H54 (cell line): ENCODE data around the gene DDX18.

Source experiments
- DNase-seq: peaks from one replicate; pipeline ENCODE4 v3.0.0; 2011; ENCODE audit warnings: low spot score, mixed read lengths; ENCODE audit not compliant: insufficient read length
- FAIRE-seq: peaks from 3 replicates; lab custom pipeline; 2011; peaks lifted over from hg19 to GRCh38; lab: Jason Lieb, UNC
- POLR2A ChIP-seq: IDR thresholded peaks from 2 replicates; pipeline ENCODE4 v1.6.1; 2011; ENCODE audit warnings: low read depth, mild to moderate bottlenecking, low read length

The DDX18 gene

GRCh38 chr2:117853873-117854272, 39.4 kb downstream of the DDX18 start:
- no peak for TF ChIP-seq POLR2A
- FAIRE-seq: no peak
- no peak for DNase-seq

GRCh38 chr2:117854610-117855009, 40.1 kb downstream of the DDX18 start:
- FAIRE-seq: no peak
- TF ChIP-seq POLR2A: no peak

GRCh38 chr2:117855886-117856285, 41.4 kb downstream of the DDX18 start:
- DNase-seq (no peak), FAIRE-seq (no peak)
- TF ChIP-seq POLR2A: no peak

More at GRCh38 chr2:117854610-117855009, 40.1 kb downstream of the DDX18 start:
- no peak for DNase-seq

GRCh38 chr2:117856415-117857210, 42.1 kb downstream of the DDX18 start:
- DNase-seq (peak; percentile 84), FAIRE-seq (peak; percentile 98)
- TF ChIP-seq POLR2A: no peak

GRCh38 chr2:117858336-117858735, 43.8 kb downstream of the DDX18 start:
- TF ChIP-seq POLR2A: no peak
- DNase-seq (no peak), FAIRE-seq (no peak)

- DNase-seq (no peak), FAIRE-seq (no peak)
- no peak for TF ChIP-seq POLR2A
These were observed 44.5 kb downstream of the DDX18 start for GRCh38 chr2:117858892-117859531.

- TF ChIP-seq POLR2A: no peak
- FAIRE-seq: no peak
- DNase-seq: no peak
These were observed 45.0 kb downstream of the DDX18 start for GRCh38 chr2:117859532-117859911.

- no peak for TF ChIP-seq POLR2A
- FAIRE-seq (no peak), DNase-seq (no peak)
These were observed 45.6 kb downstream of the DDX18 start for GRCh38 chr2:117859924-117860647.

GRCh38 chr2:117862459-117862858, 48.0 kb downstream of the DDX18 start:
- FAIRE-seq (no peak), DNase-seq (no peak)
- TF ChIP-seq POLR2A: no peak

GRCh38 chr2:117875786-117876185, 61.3 kb downstream of the DDX18 start:
- no peak for TF ChIP-seq POLR2A
- FAIRE-seq (no peak), DNase-seq (no peak)

- FAIRE-seq (no peak), DNase-seq (no peak)
- TF ChIP-seq POLR2A: no peak
These were observed 64.5 kb downstream of the DDX18 start for GRCh38 chr2:117879003-117879402.
